K562 (cell line): Measurements from ENCODE around the gene SLC5A5. TPM values are rescaled to one million over a fixed set of nuclear protein-coding genes. Genes with fewer than 3 reads are reported as not detected.
A peak's percentile ranks its signal among the peaks of the same experiment; 100 is the strongest.

Experiments used
- CBFA2T2 ChIP-seq: fragments of 450-650 bp; conservative IDR thresholded peaks from 2 replicates; pipeline ENCODE4 v1.6.1; 2017; ENCODE audit warnings: mild to moderate bottlenecking
- HNRNPL ChIP-seq: fragments of 200-400 bp; formaldehyde crosslinking; IDR thresholded peaks from 2 replicates; pipeline ENCODE4 v1.6.1; 2017; ENCODE audit warnings: low read depth, mild to moderate bottlenecking, low read length
- HNRNPUL1 ChIP-seq: fragments of 200-400 bp; formaldehyde crosslinking; IDR thresholded peaks from 2 replicates; pipeline ENCODE4 v1.6.1; 2017; ENCODE audit warnings: low read length
- MEF2D ChIP-seq: conservative IDR thresholded peaks from 2 replicates; pipeline ENCODE4 v1.6.1; 2016; ENCODE audit warnings: low read depth, missing genetic modification characterization, missing compliant biosample characterization
- NR2C2 ChIP-seq, 2 experiments: fragments of 200-800 bp in 1 of 2; sonication (Bioruptor generic) in 1 of 2; sonication (generic) in 1 of 2; formaldehyde crosslinking in 1 of 2; IDR thresholded peaks; 2 replicates each; pipeline versions ENCODE4 v1.6.1 to v1.8.0; 2016 to 2022; ENCODE audit warnings: mild to moderate bottlenecking in 1 of 2, missing compliant biosample characterization in 1 of 2, missing genetic modification characterization in 1 of 2, missing genetic modification reagents in 1 of 2
- PHB ChIP-seq: fragments of 250-450 bp; sonication (Bioruptor Pico); IDR thresholded peaks from 2 replicates; pipeline ENCODE4 v1.5.0; 2021
- PHF8 ChIP-seq: fragments of 200-600 bp; sonication (generic); IDR thresholded peaks from 2 replicates; pipeline ENCODE4 v1.6.1; 2012; ENCODE audit warnings: mixed run types, mild to moderate bottlenecking, inconsistent platforms, low read length, moderate library complexity, borderline replicate concordance
- PHTF2 ChIP-seq: fragments of 250-450 bp; sonication (Bioruptor Pico); IDR thresholded peaks from 2 replicates; pipeline ENCODE4 v1.5.0; 2021; ENCODE audit warnings: mild to moderate bottlenecking
- POLR2G ChIP-seq: fragments of 200-400 bp; formaldehyde crosslinking; IDR thresholded peaks from 2 replicates; pipeline ENCODE4 v1.6.1; 2017; ENCODE audit warnings: low read depth, mild to moderate bottlenecking, antibody characterized with exemption, low read length, moderate library complexity
- TCF7L2 ChIP-seq: fragments of 150-350 bp; IDR thresholded peaks from 2 replicates; pipeline ENCODE4 v1.6.1; 2016; ENCODE audit warnings: low read depth, mild to moderate bottlenecking, low read length, moderate library complexity
- TFAM ChIP-seq: fragments of 250-450 bp; sonication (Bioruptor Pico); conservative IDR thresholded peaks from 2 replicates; pipeline ENCODE4 v1.5.0; 2021; ENCODE audit warnings: mild to moderate bottlenecking, moderate library complexity
- ZNF174 ChIP-seq: fragments of 250-450 bp; sonication (Bioruptor Pico); IDR thresholded peaks from 2 replicates; pipeline ENCODE4 v1.4.0; 2020; ENCODE audit warnings: mild to moderate bottlenecking
- ZNF644 ChIP-seq: fragments of 200-800 bp; sonication (Bioruptor generic); IDR thresholded peaks from 2 replicates; pipeline ENCODE4 v1.6.1; 2016; ENCODE audit warnings: low read depth, missing genetic modification characterization, missing compliant biosample characterization
- ZNF766 ChIP-seq: fragments of 200-800 bp; sonication (Bioruptor generic); conservative IDR thresholded peaks from 2 replicates; pipeline ENCODE4 v1.6.1; 2016; ENCODE audit warnings: missing genetic modification characterization, missing compliant biosample characterization
- ZNF77 ChIP-seq: fragments of 250-450 bp; sonication (Bioruptor Pico); IDR thresholded peaks from 2 replicates; pipeline ENCODE4 v1.5.0; 2020
- polyA plus RNA-seq, 8 experiments: library from polyadenylated mRNA; depleted of rRNA in 4 of 8; stranded (reverse) in 5 of 8; unstranded in 3 of 8; fragments of >200 nt; fragmentation: Nextera tagmentation in 2 of 8; fragmentation: Illumina TruSeq in 1 of 8; extraction: Ambion mirVana in 2 of 8; extraction: Trizol in 1 of 8; gene quantifications; 2 replicates each; pipeline versions ENCODE4 v1.2.1 to v1.2.3, GENCODE V29; 2011 to 2014; ENCODE audit warnings: inconsistent platforms in 1 of 8, missing spikeins in 1 of 8
- total RNA-seq, 7 experiments: library from RNA; depleted of rRNA in 6 of 7; stranded (reverse); fragments of >200 nt in 6 of 7; fragmentation: Illumina TruSeq in 2 of 7; extraction: Trizol in 2 of 7; gene quantifications; 2 replicates each; pipeline versions ENCODE4 v1.2.1 to v1.2.3, GENCODE V29; 2011 to 2021; ENCODE audit warnings: low replicate concordance in 1 of 7
- TF ChIP-seq, protein P1 (sequence below): sonication (generic); formaldehyde crosslinking; IDR thresholded peaks from 2 replicates; pipeline ENCODE4 v1.8.0; 2022; ENCODE audit warnings: missing genetic modification reagents, mild to moderate bottlenecking, moderate library complexity, borderline replicate concordance
- TF ChIP-seq, protein P2 (sequence below): fragments of 450-650 bp; formaldehyde crosslinking; IDR thresholded peaks from 2 replicates; pipeline ENCODE4 v1.4.0; 2022; ENCODE audit warnings: missing genetic modification characterization
- TF ChIP-seq, protein P3 (sequence below): sonication (generic); formaldehyde crosslinking; IDR thresholded peaks from 2 replicates; pipeline ENCODE4 v1.8.1; 2023; ENCODE audit warnings: mild to moderate bottlenecking, missing genetic modification reagents, moderate library complexity
- TF ChIP-seq, protein P4 (sequence below): fragments of 250-450 bp; sonication (Bioruptor Pico); IDR thresholded peaks from 2 replicates; pipeline ENCODE4 v1.4.0; 2020; ENCODE audit warnings: borderline replicate concordance

Gene SLC5A5
- total and polyA plus RNA-seq, 9 of the 15 experiments (the other 6 are each of a cell fraction or from before 2014, with no cell fraction given): 0.10 to 0.73 (median 0.23) TPM

DNA sequence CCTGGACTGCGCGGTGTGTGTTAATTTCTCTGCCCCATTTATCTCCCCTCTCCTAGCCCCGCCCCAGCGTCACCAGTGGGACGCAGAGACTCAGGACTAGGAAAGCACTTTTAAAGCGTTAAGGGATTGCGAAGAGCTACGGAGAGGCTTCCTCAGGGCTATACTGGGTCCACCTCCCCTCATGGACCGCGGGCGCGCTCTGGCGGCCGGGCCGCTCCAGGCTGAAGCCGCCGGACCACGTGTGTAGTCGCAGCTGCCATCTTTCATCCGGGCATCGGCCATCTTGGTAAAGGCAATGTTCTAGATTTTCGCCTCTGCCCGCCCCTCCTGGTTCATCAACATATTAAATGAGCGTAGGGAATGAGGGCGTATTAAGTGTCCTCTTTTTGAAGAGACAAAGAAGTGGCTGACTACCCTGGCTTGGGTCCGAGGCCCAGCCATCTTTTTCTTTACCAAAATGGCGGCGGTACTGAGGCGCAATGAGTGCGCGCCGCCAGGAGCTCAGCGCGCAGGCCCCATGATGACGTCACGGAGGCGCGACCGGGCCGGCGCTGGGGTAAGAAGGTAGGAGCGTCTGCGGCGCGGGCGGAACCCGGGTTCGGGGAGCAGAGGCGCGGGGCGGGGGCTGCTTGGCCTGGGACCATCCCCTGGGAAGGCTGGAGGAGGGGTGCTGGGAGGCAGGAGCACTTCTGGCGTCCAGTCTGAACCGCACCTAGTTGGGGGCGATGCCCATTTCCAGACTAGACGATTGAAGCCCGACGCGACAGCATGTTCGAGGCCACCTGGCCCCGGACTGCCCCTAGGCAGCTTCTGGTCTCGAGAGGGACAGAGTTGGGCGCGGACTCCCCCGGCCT is 61.0 kb downstream of the SLC5A5 start, which contains the start of gene CCDC124 (continued):
- TF ChIP-seq, protein P1, sequence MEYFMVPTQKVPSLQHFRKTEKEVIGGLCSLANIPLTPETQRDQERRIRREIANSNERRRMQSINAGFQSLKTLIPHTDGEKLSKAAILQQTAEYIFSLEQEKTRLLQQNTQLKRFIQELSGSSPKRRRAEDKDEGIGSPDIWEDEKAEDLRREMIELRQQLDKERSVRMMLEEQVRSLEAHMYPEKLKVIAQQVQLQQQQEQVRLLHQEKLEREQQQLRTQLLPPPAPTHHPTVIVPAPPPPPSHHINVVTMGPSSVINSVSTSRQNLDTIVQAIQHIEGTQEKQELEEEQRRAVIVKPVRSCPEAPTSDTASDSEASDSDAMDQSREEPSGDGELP: peak; percentile 94
- TF ChIP-seq ZNF766 (CRISPR knock-in tag) (peak; percentile 99), PHB (no peak), ZNF644 (peak; percentile 100), HNRNPUL1 (no peak), POLR2G (peak; percentile 90), MEF2D (peak; percentile 91), PHTF2 (no peak), ZNF77 (CRISPR knock-in tag) (no peak), TCF7L2 (no peak), HNRNPL (no peak), ZNF174 (no peak), PHF8 (peak; percentile 95), CBFA2T2 (peak; percentile 60), NR2C2 (CRISPR knock-in tag; IDR thresholded peaks at IDR 0.05) (peak; percentile 66; the same call in 1 of the 2 replicates), NR2C2 (tag; IDR thresholded peaks at IDR 0.05) (peak; percentile 93), TFAM (CRISPR knock-in tag) (no peak)
- TF ChIP-seq, protein P2, sequence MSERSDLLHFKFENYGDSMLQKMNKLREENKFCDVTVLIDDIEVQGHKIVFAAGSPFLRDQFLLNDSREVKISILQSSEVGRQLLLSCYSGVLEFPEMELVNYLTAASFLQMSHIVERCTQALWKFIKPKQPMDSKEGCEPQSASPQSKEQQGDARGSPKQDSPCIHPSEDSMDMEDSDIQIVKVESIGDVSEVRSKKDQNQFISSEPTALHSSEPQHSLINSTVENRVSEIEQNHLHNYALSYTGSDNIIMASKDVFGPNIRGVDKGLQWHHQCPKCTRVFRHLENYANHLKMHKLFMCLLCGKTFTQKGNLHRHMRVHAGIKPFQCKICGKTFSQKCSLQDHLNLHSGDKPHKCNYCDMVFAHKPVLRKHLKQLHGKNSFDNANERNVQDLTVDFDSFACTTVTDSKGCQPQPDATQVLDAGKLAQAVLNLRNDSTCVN: no peak
- TF ChIP-seq, protein P3, sequence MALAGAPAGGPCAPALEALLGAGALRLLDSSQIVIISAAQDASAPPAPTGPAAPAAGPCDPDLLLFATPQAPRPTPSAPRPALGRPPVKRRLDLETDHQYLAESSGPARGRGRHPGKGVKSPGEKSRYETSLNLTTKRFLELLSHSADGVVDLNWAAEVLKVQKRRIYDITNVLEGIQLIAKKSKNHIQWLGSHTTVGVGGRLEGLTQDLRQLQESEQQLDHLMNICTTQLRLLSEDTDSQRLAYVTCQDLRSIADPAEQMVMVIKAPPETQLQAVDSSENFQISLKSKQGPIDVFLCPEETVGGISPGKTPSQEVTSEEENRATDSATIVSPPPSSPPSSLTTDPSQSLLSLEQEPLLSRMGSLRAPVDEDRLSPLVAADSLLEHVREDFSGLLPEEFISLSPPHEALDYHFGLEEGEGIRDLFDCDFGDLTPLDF (CRISPR knock-in tag): no peak
- TF ChIP-seq, protein P4, sequence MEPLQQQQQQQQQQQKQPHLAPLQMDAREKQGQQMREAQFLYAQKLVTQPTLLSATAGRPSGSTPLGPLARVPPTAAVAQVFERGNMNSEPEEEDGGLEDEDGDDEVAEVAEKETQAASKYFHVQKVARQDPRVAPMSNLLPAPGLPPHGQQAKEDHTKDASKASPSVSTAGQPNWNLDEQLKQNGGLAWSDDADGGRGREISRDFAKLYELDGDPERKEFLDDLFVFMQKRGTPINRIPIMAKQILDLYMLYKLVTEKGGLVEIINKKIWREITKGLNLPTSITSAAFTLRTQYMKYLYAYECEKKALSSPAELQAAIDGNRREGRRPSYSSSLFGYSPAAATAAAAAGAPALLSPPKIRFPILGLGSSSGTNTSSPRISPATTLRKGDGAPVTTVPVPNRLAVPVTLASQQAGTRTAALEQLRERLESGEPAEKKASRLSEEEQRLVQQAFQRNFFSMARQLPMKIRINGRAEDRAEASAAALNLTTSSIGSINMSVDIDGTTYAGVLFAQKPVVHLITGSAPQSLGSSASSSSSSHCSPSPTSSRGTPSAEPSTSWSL (CRISPR knock-in tag): peak; percentile 57; the same call in 1 of the 2 replicates
